ENCODE data around the gene ARL2BP.

ARL2BP gene

GRCh38 chr16:57283959-57284208 lies 38.8 kb downstream of the ARL2BP start:
- H4K20me1 ChIP-seq (ENCODE audit: insufficient read depth), result no peaks in the 10 kb centered on the region
- H3K36me3 ChIP-seq (ENCODE audit: insufficient read depth), result no peaks in the 10 kb centered on the region
- no peak overlapping the region for H3K4me3 ChIP-seq (IDR thresholded peaks at IDR 0.05; ENCODE audit: insufficient read depth, low read depth, low read length)
- TF ChIP-seq CTCF (conservative IDR thresholded peaks at IDR 0.05; ENCODE audit: low read depth, low read length), result no peak
- H2AFZ ChIP-seq (ENCODE audit: low read depth), result no peak overlapping the region
- H3K4me1 ChIP-seq (ENCODE audit: low read depth, poor library complexity, severe bottlenecking), result no peaks in the 10 kb centered on the region
- H3K79me2 ChIP-seq (ENCODE audit: insufficient read depth, low read depth), result no peaks in the 10 kb centered on the region
- no peak overlapping the region for H3K9ac ChIP-seq
- H3K4me2 ChIP-seq, result no peak overlapping the region; the same call in 1 of the 2 replicates
- no peak overlapping the region for H3K27ac ChIP-seq
- H3K27me3 ChIP-seq (ENCODE audit: insufficient read depth, low read depth), result peaks cover 6% of the 10 kb centered on the region; the same call in 1 of the 2 replicates

GRCh38 chr16:57284209-57284951 lies 39.3 kb downstream of the ARL2BP start, which contains the start of gene PLLP:
PLLP (minus strand) TSS chr16:57284672; CDS start chr16:57284540, 132 bp downstream.
- peaks cover 6% of the 10 kb centered on the region; the same call in 1 of the 2 replicates for H3K27me3 ChIP-seq (ENCODE audit: insufficient read depth, low read depth)
- H4K20me1 ChIP-seq (ENCODE audit: insufficient read depth), result no peaks in the 10 kb centered on the region
- no peak within 1 kb of the TSS for H3K4me3 ChIP-seq (IDR thresholded peaks at IDR 0.05; ENCODE audit: insufficient read depth, low read depth, low read length)
- H3K36me3 ChIP-seq (ENCODE audit: insufficient read depth), result no peaks in the 10 kb centered on the region
- H2AFZ ChIP-seq (ENCODE audit: low read depth), result peak within 1 kb of the TSS; percentile 83
- TF ChIP-seq CTCF (conservative IDR thresholded peaks at IDR 0.05; ENCODE audit: low read depth, low read length), result no peak
- H3K27ac ChIP-seq, result no peak within 1 kb of the TSS
- peaks cover 3% of the 10 kb centered on the region for H3K4me1 ChIP-seq (ENCODE audit: low read depth, poor library complexity, severe bottlenecking)
- H3K4me2 ChIP-seq, result peak within 1 kb of the TSS; percentile 54
- peak within 1 kb of the TSS; percentile 41; the same call in 1 of the 2 replicates for H3K9ac ChIP-seq
- no peaks in the 10 kb centered on the region for H3K79me2 ChIP-seq (ENCODE audit: insufficient read depth, low read depth)

GRCh38 chr16:57284952-57285363 lies 39.9 kb downstream of the ARL2BP start:
- H3K4me2 ChIP-seq, result peak overlapping the region; percentile 54
- no peaks in the 10 kb centered on the region for H3K36me3 ChIP-seq (ENCODE audit: insufficient read depth)
- H3K4me1 ChIP-seq (ENCODE audit: low read depth, poor library complexity, severe bottlenecking), result peaks cover 8% of the 10 kb centered on the region
- no peaks in the 10 kb centered on the region for H3K79me2 ChIP-seq (ENCODE audit: insufficient read depth, low read depth)
- peak overlapping the region; percentile 41; the same call in 1 of the 2 replicates for H3K9ac ChIP-seq
- peaks cover 6% of the 10 kb centered on the region; the same call in 1 of the 2 replicates for H3K27me3 ChIP-seq (ENCODE audit: insufficient read depth, low read depth)
- H4K20me1 ChIP-seq (ENCODE audit: insufficient read depth), result no peaks in the 10 kb centered on the region
- peak overlapping the region; percentile 83 for H2AFZ ChIP-seq (ENCODE audit: low read depth)
- no peak for TF ChIP-seq CTCF (conservative IDR thresholded peaks at IDR 0.05; ENCODE audit: low read depth, low read length)
- no peak overlapping the region for H3K27ac ChIP-seq
- H3K4me3 ChIP-seq (IDR thresholded peaks at IDR 0.05; ENCODE audit: insufficient read depth, low read depth, low read length), result no peak overlapping the region

- no peak for TF ChIP-seq CTCF (conservative IDR thresholded peaks at IDR 0.05; ENCODE audit: low read depth, low read length)
- Histone ChIP-seq H3K79me2 (ENCODE audit: insufficient read depth, low read depth) (no peaks in the 10 kb centered on the region), H3K27me3 (ENCODE audit: insufficient read depth, low read depth) (peaks cover 6% of the 10 kb centered on the region; the same call in 1 of the 2 replicates), H3K36me3 (ENCODE audit: insufficient read depth) (no peaks in the 10 kb centered on the region), H4K20me1 (ENCODE audit: insufficient read depth) (no peaks in the 10 kb centered on the region), H3K4me1 (ENCODE audit: low read depth, poor library complexity, severe bottlenecking) (peaks cover 12% of the 10 kb centered on the region), H3K9ac (no peak overlapping the region), H3K4me2 (peak overlapping the region; percentile 54), H3K4me3 (IDR thresholded peaks at IDR 0.05; ENCODE audit: insufficient read depth, low read depth, low read length) (no peak overlapping the region), H3K27ac (no peak overlapping the region), H2AFZ (ENCODE audit: low read depth) (no peak overlapping the region)
Measured at GRCh38 chr16:57285379-57285778, 40.3 kb downstream of the ARL2BP start.
